ENCODE data around the gene ARRDC2. TPM values are rescaled to one million over a fixed set of nuclear protein-coding genes. Genes with fewer than 3 reads are reported as not detected.

ARRDC2 gene
- total RNA-seq, 1 donor from 2014 or later: 168 TPM

GRCh38 chr19:18007044-18007916 is 690 bp upstream of the ARRDC2 start:
- no peaks in the 10 kb centered on the region for H3K9me3 Mint-ChIP-seq
- H3K36me3 Mint-ChIP-seq (ENCODE audit: low read depth): peaks cover 53% of the 10 kb centered on the region
- H3K4me3 Mint-ChIP-seq: peak overlapping the region; percentile 93
- peaks cover 40% of the 10 kb centered on the region for H3K4me1 Mint-ChIP-seq
- H3K27me3 Mint-ChIP-seq: no peaks in the 10 kb centered on the region
- intact Hi-C loops (cut with micrococcal nuclease): loop anchor here (1.0 to 10.0 kb wide), 5 partner anchors 38 to 252 kb away; partner anchors contain the start of gene FCHO1
- TF ChIP-seq, protein P1, sequence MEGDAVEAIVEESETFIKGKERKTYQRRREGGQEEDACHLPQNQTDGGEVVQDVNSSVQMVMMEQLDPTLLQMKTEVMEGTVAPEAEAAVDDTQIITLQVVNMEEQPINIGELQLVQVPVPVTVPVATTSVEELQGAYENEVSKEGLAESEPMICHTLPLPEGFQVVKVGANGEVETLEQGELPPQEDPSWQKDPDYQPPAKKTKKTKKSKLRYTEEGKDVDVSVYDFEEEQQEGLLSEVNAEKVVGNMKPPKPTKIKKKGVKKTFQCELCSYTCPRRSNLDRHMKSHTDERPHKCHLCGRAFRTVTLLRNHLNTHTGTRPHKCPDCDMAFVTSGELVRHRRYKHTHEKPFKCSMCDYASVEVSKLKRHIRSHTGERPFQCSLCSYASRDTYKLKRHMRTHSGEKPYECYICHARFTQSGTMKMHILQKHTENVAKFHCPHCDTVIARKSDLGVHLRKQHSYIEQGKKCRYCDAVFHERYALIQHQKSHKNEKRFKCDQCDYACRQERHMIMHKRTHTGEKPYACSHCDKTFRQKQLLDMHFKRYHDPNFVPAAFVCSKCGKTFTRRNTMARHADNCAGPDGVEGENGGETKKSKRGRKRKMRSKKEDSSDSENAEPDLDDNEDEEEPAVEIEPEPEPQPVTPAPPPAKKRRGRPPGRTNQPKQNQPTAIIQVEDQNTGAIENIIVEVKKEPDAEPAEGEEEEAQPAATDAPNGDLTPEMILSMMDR (IDR thresholded peaks at IDR 0.05): peak; percentile 84
- H3K27ac Mint-ChIP-seq: peak overlapping the region; percentile 92
- DNase-seq (peak; percentile 83), ATAC-seq (ENCODE audit: low read depth) (peak; percentile 61)
- POLR2A ChIA-PET: interaction anchor here (0.6 to 23.7 kb wide), 26 partner anchors 16 to 421 kb away, joined by 3 to 779 read pairs (median 6); partner anchors contain the start of genes IL12RB1, JUND, MAST3 and MPV17L2
- CTCF ChIA-PET: interaction anchor here (0.8 to 3.4 kb wide), 13 partner anchors 9 to 247 kb away, joined by 3 to 91 read pairs (median 5); partner anchors contain the start of gene MAST3

- Mint-ChIP-seq H3K9me3 (no peaks in the 10 kb centered on the region), H3K27me3 (no peaks in the 10 kb centered on the region), H3K4me1 (peaks cover 42% of the 10 kb centered on the region), H3K27ac (peak overlapping the region; percentile 80), H3K36me3 (ENCODE audit: low read depth) (peaks cover 65% of the 10 kb centered on the region), H3K4me3 (peak overlapping the region; percentile 93)
- TF ChIP-seq, protein P1 (IDR thresholded peaks at IDR 0.05): no peak
- no peak for ATAC-seq (ENCODE audit: low read depth)
- CTCF ChIA-PET: interaction anchor here (2.5 to 3.4 kb wide), 2 partner anchors 36 to 51 kb away, joined by 16 to 91 read pairs; no protein-coding TSS in a partner anchor
- POLR2A ChIA-PET: interaction anchor here (1.2 to 23.7 kb wide), 17 partner anchors 8 to 420 kb away, joined by 3 to 779 read pairs (median 9); partner anchors contain the start of genes IL12RB1, MAST3, MPV17L2 and PIK3R2
- DNase-seq: no peak
- intact Hi-C loops (cut with micrococcal nuclease): loop anchor here (1.0 to 10.0 kb wide), 3 partner anchors 12 to 254 kb away; partner anchors contain the start of gene FCHO1
These were observed 844 bp downstream of the ARRDC2 start for GRCh38 chr19:18008814-18009213.

GRCh38 chr19:18009412-18010066 is 1.6 kb downstream of the ARRDC2 start:
- intact Hi-C loops (cut with micrococcal nuclease): loop anchor here (10.0 kb wide), 1 partner anchor 255 kb away; the partner anchor contains the start of gene FCHO1
- H3K4me3 Mint-ChIP-seq: peak overlapping the region; percentile 93
- H3K27ac Mint-ChIP-seq: peak overlapping the region; percentile 80
- CTCF ChIA-PET: no interaction called here
- ATAC-seq (ENCODE audit: low read depth) (no peak), DNase-seq (no peak)
- peaks cover 72% of the 10 kb centered on the region for H3K36me3 Mint-ChIP-seq (ENCODE audit: low read depth)
- TF ChIP-seq, protein P1 (IDR thresholded peaks at IDR 0.05): no peak
- H3K9me3 Mint-ChIP-seq: no peaks in the 10 kb centered on the region
- peaks cover 49% of the 10 kb centered on the region for H3K4me1 Mint-ChIP-seq
- H3K27me3 Mint-ChIP-seq: no peaks in the 10 kb centered on the region
- POLR2A ChIA-PET: interaction anchor here (0.5 to 23.7 kb wide), 6 partner anchors 9 to 101 kb away, joined by 4 to 779 read pairs (median 98); no protein-coding TSS in a partner anchor

DNA sequence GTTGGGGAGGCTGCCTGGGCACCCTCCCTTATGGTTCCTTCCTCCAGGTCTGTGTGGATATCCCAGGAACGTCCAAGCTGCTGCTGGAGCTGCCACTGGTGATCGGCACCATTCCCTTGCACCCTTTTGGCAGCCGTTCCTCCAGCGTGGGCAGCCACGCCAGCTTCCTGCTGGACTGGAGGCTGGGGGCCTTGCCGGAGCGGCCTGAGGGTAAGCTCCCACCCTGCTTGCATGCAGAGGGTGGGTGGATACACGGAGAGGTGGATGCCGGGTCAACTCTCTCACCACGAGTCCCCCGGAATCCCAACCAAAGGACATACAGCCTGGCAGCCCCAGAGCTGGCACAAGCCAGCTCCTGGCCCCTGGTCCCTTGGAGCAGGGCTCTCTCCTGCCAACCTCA is 2.2 kb downstream of the ARRDC2 start:
- Mint-ChIP-seq H3K27me3 (no peaks in the 10 kb centered on the region), H3K36me3 (ENCODE audit: low read depth) (peaks cover 77% of the 10 kb centered on the region), H3K4me3 (peak overlapping the region; percentile 70), H3K4me1 (peaks cover 51% of the 10 kb centered on the region), H3K9me3 (no peaks in the 10 kb centered on the region), H3K27ac (peak overlapping the region; percentile 41)
- DNase-seq (no peak), ATAC-seq (ENCODE audit: low read depth) (no peak)
- ChIA-PET POLR2A (interaction anchor here (0.5 to 23.7 kb wide), 6 partner anchors 10 to 100 kb away, joined by 4 to 779 read pairs (median 98); no protein-coding TSS in a partner anchor), CTCF (interaction anchor here (0.8 kb wide), 1 partner anchor 35 kb away, joined by 3 read pairs; no protein-coding TSS in a partner anchor)
- TF ChIP-seq, protein P1 (IDR thresholded peaks at IDR 0.05): no peak
- intact Hi-C loops (cut with micrococcal nuclease): no loop called here
